ENCODE data around the gene CASTOR2.
"Not testable (repeated sequence)": the region's sequence is repeated elsewhere in the genome, so short reads cannot be mapped to it uniquely, and the experiment has no call there.

CASTOR2 gene

GRCh38 chr7:74988436-74988835 is 23.9 kb downstream of the CASTOR2 start:
- not testable (repeated sequence) for DNase-seq (ENCODE audit: low read depth); H3K4me3 ChIP-seq (ENCODE audit: low read depth, low read length)

- H3K4me3 ChIP-seq (ENCODE audit: low read depth, low read length) = no peak overlapping the region
- TF ChIP-seq, protein P1, sequence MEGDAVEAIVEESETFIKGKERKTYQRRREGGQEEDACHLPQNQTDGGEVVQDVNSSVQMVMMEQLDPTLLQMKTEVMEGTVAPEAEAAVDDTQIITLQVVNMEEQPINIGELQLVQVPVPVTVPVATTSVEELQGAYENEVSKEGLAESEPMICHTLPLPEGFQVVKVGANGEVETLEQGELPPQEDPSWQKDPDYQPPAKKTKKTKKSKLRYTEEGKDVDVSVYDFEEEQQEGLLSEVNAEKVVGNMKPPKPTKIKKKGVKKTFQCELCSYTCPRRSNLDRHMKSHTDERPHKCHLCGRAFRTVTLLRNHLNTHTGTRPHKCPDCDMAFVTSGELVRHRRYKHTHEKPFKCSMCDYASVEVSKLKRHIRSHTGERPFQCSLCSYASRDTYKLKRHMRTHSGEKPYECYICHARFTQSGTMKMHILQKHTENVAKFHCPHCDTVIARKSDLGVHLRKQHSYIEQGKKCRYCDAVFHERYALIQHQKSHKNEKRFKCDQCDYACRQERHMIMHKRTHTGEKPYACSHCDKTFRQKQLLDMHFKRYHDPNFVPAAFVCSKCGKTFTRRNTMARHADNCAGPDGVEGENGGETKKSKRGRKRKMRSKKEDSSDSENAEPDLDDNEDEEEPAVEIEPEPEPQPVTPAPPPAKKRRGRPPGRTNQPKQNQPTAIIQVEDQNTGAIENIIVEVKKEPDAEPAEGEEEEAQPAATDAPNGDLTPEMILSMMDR (IDR thresholded peaks at IDR 0.05; ENCODE audit: insufficient read depth, low read depth, low read length, missing control alignments) = no peak
- no peak for DNase-seq (ENCODE audit: low read depth)
These were observed 28.6 kb downstream of the CASTOR2 start for GRCh38 chr7:74993121-74993520.

DNA sequence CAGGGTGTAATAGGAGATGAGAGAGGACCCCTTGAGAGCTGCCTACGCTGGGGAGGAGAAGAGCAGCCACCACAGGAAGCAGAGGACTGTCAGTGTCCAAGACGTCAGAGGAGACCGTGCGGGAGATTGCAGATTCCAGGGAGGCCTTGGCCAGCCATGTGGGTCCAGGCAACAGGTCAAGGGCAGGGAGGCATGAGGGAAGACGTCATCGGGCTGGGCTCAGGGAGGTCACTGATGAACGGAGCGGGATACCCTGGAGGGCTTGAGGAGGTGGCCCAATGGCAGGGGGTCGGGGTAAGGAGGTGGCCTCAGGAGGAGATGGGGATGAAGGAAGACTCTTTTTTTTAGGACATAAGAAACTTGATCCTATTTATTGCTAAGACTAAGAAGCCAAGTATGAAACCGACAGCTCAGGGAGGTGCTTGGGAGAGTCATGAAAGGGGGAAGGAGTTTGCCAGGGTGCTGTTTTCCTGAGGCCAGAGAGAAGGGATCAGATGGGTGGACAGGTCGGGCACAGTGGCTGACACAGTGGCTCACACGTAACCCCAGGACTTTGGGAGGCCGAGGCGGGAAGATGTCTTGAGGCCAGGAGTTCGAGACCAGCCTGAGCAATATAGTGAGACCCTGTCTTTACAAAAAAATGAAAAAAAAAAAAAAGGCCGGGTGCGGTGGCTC is 30.5 kb downstream of the CASTOR2 start:
- DNase-seq (ENCODE audit: low read depth); H3K4me3 ChIP-seq (ENCODE audit: low read depth, low read length): not testable (repeated sequence)

- H3K4me3 ChIP-seq (ENCODE audit: low read depth, low read length); DNase-seq (ENCODE audit: low read depth): not testable (repeated sequence)
These were observed 31.9 kb downstream of the CASTOR2 start for GRCh38 chr7:74996361-74996760.

GRCh38 chr7:74997811-74998210 is 33.3 kb downstream of the CASTOR2 start:
- not testable (repeated sequence) for H3K4me3 ChIP-seq (ENCODE audit: low read depth, low read length); DNase-seq (ENCODE audit: low read depth)

DNA sequence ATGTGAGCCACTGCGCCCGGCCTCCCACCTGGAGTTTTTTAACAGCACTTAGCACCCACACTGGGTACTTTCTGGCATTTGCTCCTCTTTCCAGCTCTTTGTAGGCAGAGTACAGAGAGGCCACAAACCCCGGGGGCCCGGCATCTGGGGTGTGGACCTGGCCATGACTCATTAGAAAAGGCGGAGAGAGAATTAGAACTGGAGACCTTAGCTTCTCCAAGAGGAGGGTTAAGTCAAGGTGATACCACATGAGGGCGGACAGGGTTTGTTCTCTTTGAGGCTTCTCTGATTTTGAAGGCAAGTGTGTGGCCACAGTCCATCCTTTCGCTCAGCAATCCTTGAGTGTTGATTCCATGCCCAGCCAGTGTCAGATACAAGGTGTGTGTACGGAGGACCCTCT is 36.9 kb downstream of the CASTOR2 start:
- not testable (repeated sequence) for H3K4me3 ChIP-seq (ENCODE audit: low read depth, low read length); DNase-seq (ENCODE audit: low read depth)

DNA sequence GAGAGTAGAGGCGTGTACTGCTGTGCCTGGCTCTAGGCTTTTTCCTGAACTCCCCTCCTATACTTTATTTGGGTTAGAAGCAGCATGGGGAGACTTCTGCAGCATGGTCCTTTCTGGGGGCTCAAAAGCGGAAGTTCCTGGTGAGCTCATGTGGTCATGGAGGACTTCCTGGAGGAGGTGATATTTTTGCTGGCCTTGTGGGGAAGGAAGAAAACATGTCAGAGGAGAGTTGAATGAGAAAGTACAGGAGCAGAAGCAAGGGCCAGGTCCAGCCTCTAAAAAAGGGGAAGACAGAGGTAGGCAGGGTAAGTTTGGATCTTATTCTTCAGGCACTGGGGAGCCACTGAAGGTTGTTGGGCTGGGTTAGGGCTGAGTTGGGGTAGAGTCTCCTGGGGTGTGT is 45.5 kb downstream of the CASTOR2 start:
- TF ChIP-seq, protein P1 (IDR thresholded peaks at IDR 0.05; ENCODE audit: insufficient read depth, low read depth, low read length, missing control alignments) = no peak
- DNase-seq (ENCODE audit: low read depth) = no peak
- H3K4me3 ChIP-seq (ENCODE audit: low read depth, low read length) = no peak overlapping the region

DNA sequence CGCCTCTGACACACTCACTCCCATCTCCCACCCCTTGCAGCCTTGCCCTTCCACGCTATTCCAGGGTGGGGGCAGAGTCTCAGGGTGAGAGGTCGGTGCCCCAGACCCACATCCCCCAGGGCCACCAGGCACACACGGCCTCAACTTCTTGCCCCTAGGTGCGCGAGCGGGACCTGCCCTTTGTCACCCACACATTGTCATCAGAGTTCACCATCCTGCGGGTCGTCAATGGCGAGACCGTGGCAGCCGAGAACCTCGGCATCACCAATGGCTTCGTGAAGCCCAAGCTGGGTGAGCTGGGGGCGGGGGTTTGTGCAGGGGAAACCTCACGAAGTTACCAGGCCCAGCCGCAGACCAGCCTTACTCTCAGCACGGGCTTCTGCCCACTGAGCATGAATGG is 53.3 kb downstream of the CASTOR2 start:
- DNase-seq (ENCODE audit: low read depth) = no peak
- TF ChIP-seq, protein P1 (IDR thresholded peaks at IDR 0.05; ENCODE audit: insufficient read depth, low read depth, low read length, missing control alignments) = no peak
- H3K4me3 ChIP-seq (ENCODE audit: low read depth, low read length) = no peak overlapping the region

DNA sequence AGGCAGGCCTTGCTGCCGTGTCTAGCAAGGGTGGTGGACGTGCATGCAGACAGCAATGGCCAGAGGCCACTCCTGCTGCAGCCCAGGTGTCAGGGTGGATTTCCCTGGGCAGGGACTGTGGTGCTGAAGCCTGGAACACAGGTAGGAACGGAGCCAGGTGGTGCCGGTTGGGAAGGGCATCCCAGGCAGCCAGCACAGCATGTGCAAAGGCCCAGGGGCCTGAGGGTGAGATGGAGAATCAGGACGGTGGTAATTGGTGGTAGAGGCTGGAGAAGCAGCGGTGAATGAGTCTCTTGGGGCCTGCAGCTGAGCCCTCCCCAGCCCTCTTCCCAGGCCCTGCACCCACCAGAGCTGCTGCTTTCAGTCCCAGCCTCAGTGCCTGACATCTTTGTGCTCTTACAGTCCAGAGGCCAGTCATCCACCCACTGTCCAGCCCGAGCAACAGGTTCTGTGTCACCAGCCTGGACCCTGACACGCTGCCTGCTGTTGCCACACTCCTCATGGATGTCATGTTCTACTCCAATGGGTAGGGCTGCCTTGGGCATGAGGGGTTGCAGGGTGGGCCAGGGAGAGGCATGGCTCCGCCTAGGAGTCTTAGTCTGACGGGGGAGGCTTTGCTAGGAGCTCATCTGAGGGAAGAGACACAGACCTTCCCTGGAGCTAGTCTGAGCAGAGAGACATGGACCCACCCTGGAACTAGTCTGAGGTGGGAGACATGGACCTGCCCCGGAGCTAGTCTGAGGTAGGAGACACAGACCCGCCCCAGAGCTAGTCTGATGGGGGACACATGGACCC is 54.3 kb downstream of the CASTOR2 start:
- DNase-seq (ENCODE audit: low read depth) = no peak
- TF ChIP-seq, protein P1 (IDR thresholded peaks at IDR 0.05; ENCODE audit: insufficient read depth, low read depth, low read length, missing control alignments) = no peak
- no peak overlapping the region for H3K4me3 ChIP-seq (ENCODE audit: low read depth, low read length)

Measured in GM12865 (cell line).